Subcutaneous abdominal adipose tissue (tissue), 5 donors: ENCODE data around the gene HAPLN2.

Source experiments
- H3K27ac ChIP-seq: one replicate; pipeline ENCODE4 v1.7.0; 2013; ENCODE audit warnings: low read depth, mild to moderate bottlenecking, inconsistent platforms, low read length, moderate library complexity
- H3K27me3 ChIP-seq, 5 donors: one replicate each; pipeline ENCODE4 v1.7.0; 2013; ENCODE audit warnings: low read length in 5 of 5, inconsistent platforms in 1 of 5; ENCODE audit not compliant: control insufficient read depth in 5 of 5, insufficient read depth in 4 of 5
- H3K36me3 ChIP-seq, 5 donors: one replicate each; pipeline ENCODE4 v1.7.0; 2013; ENCODE audit warnings: low read length in 5 of 5; ENCODE audit not compliant: control insufficient read depth in 5 of 5, insufficient read depth in 5 of 5
- H3K4me1 ChIP-seq, 5 donors: one replicate each; pipeline ENCODE4 v1.7.0; 2013; ENCODE audit warnings: low read length in 5 of 5, mild to moderate bottlenecking in 3 of 5, moderate library complexity in 1 of 5; ENCODE audit not compliant: control insufficient read depth in 5 of 5, insufficient read depth in 5 of 5
- H3K4me3 ChIP-seq, 5 donors: one replicate each; pipeline ENCODE4 v1.7.0; 2013; ENCODE audit warnings: low read length in 5 of 5, low read depth in 1 of 5
- H3K9ac ChIP-seq, 5 donors: one replicate each; pipeline ENCODE4 v1.7.0; 2013; ENCODE audit warnings: low read length in 5 of 5, mild to moderate bottlenecking in 4 of 5, moderate library complexity in 3 of 5
- H3K9me3 ChIP-seq, 5 donors: one replicate each; pipeline ENCODE4 v1.7.0; 2013; ENCODE audit warnings: low read length in 5 of 5; ENCODE audit not compliant: control insufficient read depth in 5 of 5
- donor health status: healthy.
- donor health status: healthy.
- donor health status: healthy.
- donor health status: healthy.
- donor health status: healthy.

Gene HAPLN2

DNA sequence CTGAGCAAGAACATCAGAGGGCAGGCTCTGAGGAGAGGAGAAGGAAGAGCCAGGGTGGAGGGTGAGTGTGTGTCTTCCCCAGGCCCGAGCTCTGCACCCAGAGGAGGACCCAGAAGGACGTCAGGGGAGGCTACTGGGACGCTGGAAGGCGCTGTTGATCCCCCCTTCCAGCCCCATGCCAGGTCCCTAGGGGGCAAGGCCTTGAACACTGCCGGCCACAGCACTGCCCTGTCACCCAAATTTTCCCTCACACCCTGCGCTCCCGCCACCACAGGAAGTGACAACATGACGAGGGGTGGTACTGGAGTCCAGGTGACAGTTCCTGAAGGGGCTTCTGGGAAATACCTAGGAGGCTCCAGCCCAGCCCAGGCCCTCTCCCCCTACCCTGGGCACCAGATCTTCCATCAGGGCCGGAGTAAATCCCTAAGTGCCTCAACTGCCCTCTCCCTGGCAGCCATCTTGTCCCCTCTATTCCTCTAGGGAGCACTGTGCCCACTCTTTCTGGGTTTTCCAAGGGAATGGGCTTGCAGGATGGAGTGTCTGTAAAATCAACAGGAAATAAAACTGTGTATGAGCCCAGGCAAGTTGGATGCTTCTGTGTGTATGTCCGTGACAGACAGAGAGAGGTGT, 39.8 kb downstream of the HAPLN2 start:
- H3K27me3 ChIP-seq: peaks cover 10 to 38% (median 30%) of the 10 kb centered on the region in 5 donors
- H3K4me3 ChIP-seq: no peak overlapping the region
- no peak overlapping the region for H3K27ac ChIP-seq
- peaks cover 17 to 69% (median 65%) of the 10 kb centered on the region in 5 donors for H3K4me1 ChIP-seq
- H3K9me3 ChIP-seq: no peaks in the 10 kb centered on the region
- no peaks in the 10 kb centered on the region for H3K36me3 ChIP-seq
- no peak overlapping the region for H3K9ac ChIP-seq

- H3K9ac ChIP-seq: peak overlapping the region in 1 of 5 donors; percentile 32
- H3K4me1 ChIP-seq: peaks cover 18 to 75% (median 70%) of the 10 kb centered on the region in 5 donors
- peak overlapping the region in 3 of 5 donors; percentile 14 to 46 (median 31) for H3K4me3 ChIP-seq
- H3K27ac ChIP-seq: no peak overlapping the region
- no peaks in the 10 kb centered on the region for H3K36me3 ChIP-seq
- H3K9me3 ChIP-seq: no peaks in the 10 kb centered on the region
- peaks cover 10 to 36% (median 31%) of the 10 kb centered on the region in 5 donors for H3K27me3 ChIP-seq
Measured at GRCh38 chr1:156659661-156659987, 40.4 kb downstream of the HAPLN2 start.

GRCh38 chr1:156659988-156660751, 41.0 kb downstream of the HAPLN2 start:
- Histone ChIP-seq H3K4me3 (peak overlapping the region in 4 of 5 donors; percentile 13 to 54 (median 22)), H3K9ac (peak overlapping the region in 3 of 5 donors; percentile 11 to 84 (median 32)), H3K27me3 (peaks cover 10 to 31% (median 30%) of the 10 kb centered on the region in 5 donors), H3K36me3 (no peaks in the 10 kb centered on the region), H3K9me3 (no peaks in the 10 kb centered on the region), H3K27ac (peak overlapping the region; percentile 86), H3K4me1 (peaks cover 20 to 80% (median 75%) of the 10 kb centered on the region in 5 donors)

GRCh38 chr1:156660752-156661112, 41.5 kb downstream of the HAPLN2 start:
- H3K27me3 ChIP-seq: peaks cover 10 to 28% (median 24%) of the 10 kb centered on the region in 5 donors
- no peaks in the 10 kb centered on the region for H3K36me3 ChIP-seq
- H3K4me1 ChIP-seq: peaks cover 20 to 85% (median 81%) of the 10 kb centered on the region in 5 donors
- peak overlapping the region in 3 of 5 donors; percentile 11 to 84 (median 24) for H3K9ac ChIP-seq
- peak overlapping the region; percentile 86 for H3K27ac ChIP-seq
- no peaks in the 10 kb centered on the region for H3K9me3 ChIP-seq
- H3K4me3 ChIP-seq: peak overlapping the region in 3 of 5 donors; percentile 2 to 17 (median 3)

DNA sequence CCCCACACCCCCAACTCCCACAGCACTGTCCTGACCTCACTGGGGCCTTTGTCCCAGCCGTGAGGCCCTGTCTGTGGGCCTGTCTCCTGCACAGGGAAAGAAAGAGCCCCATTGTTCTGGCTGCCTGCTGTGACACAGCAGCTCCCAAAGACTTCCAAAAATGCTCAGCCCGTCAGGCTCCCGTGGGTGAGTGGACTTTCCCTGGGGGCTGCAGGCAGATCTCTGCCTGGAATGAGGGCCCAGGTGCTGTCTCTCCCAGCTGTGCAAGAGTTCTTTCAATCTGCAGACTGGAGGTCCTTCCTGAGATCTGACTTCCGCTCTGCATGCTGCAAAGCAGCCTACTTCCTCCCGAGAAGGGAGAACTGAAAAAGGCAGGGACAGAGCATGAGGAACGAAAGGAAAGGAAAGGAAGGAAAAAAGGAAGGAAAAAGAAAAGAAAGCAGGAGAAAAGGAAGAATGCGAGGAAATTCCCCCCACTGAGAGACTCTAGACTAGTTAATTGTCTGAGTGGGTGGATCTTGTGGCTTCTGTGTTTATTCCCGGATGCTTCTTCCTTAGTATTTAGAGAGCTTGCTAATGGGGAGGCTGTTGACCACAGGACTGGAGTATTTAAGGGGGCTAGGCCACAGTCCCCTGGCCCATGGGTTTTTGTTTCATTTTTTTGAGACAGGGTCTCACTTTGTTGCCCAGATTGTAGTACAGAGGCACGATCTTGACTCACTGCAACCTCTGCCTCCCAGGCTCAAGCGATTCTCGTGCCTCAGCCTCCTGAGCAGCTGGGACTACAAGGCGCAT, 43.0 kb downstream of the HAPLN2 start:
- Histone ChIP-seq H3K27ac (peak overlapping the region; percentile 71), H3K9ac (peak overlapping the region in 2 of 5 donors; percentile 1 to 4), H3K4me3 (peak overlapping the region in 3 of 5 donors; percentile 6 to 20 (median 19)), H3K4me1 (peaks cover 20 to 92% (median 81%) of the 10 kb centered on the region in 5 donors), H3K9me3 (no peaks in the 10 kb centered on the region), H3K27me3 (peaks cover 0 to 14% (median 10%) of the 10 kb centered on the region in 5 donors), H3K36me3 (no peaks in the 10 kb centered on the region)

GRCh38 chr1:156662800-156663055, 43.5 kb downstream of the HAPLN2 start:
- Histone ChIP-seq H3K9me3 (no peaks in the 10 kb centered on the region), H3K36me3 (no peaks in the 10 kb centered on the region), H3K4me1 (peaks cover 20 to 92% (median 81%) of the 10 kb centered on the region in 5 donors), H3K27ac (peak overlapping the region; percentile 71), H3K27me3 (peaks cover 0 to 12% (median 6%) of the 10 kb centered on the region in 5 donors), H3K9ac (peak overlapping the region in 1 of 5 donors; percentile 4), H3K4me3 (no peak overlapping the region)

DNA sequence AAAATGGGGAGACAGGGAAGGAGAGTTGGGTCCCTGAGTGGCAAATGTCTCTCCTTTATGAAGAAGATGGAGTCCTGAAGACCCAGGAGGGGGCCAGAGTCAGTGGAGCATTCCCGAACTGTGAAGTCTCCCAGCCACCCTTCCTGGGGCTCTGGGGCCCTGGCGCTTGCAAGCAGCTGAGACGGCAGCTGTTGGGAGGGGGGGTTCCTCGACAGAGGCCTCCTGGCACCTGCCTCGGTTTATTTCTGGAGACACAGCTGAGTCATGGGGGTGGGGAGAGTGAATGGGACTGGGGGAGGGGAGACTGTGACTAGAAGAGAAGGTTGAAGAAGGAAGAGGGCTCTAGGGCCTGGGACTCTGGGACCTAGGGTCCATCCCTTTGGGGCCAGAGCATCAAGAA, 44.0 kb downstream of the HAPLN2 start:
- H3K27me3 ChIP-seq: peaks cover 0 to 7% (median 3%) of the 10 kb centered on the region in 5 donors
- no peaks in the 10 kb centered on the region for H3K9me3 ChIP-seq
- H3K27ac ChIP-seq: peak overlapping the region; percentile 71
- peaks cover 24 to 92% (median 83%) of the 10 kb centered on the region in 5 donors for H3K4me1 ChIP-seq
- no peaks in the 10 kb centered on the region for H3K36me3 ChIP-seq
- no peak overlapping the region for H3K9ac ChIP-seq
- H3K4me3 ChIP-seq: no peak overlapping the region

DNA sequence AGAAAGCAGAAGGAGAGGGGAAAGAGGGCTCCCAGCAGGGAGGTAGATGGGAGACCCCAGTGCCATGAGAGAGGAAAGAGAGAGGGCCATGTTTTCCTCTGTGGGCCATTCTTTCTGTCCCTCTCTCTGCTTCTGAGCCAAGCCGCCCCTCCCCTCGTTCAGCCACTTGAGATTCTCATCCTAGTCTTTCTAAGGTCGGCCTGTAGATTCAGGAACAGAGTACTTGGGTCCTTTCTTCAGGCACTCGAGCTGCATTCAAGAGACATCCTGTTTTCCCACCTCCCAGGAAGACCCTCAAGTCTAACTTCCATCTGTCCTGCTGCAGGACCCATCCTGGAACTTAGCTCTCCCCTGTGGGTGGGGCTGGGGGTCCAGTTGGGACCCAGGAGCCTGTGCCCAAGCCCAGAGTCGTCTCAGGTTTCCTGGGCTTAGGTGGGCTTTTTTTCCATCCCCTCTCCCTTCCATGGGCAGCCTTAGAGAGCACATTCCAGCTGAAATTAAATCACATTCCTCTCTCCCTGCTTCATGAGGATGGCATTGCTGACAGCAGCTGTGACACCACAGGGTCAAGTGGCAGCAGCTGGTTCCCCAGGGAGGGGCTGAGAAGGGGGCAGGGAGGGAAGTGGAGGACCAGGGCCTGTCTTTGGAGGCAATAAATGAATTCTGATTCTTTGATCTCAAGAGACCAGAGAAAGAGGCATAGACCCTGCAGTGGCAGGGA, 45.0 kb downstream of the HAPLN2 start:
- peak overlapping the region in 2 of 5 donors; percentile 45 to 52 for H3K9ac ChIP-seq
- no peaks in the 10 kb centered on the region for H3K9me3 ChIP-seq
- H3K36me3 ChIP-seq: no peaks in the 10 kb centered on the region
- H3K4me3 ChIP-seq: peak overlapping the region in 4 of 5 donors; percentile 3 to 32 (median 20)
- H3K4me1 ChIP-seq: peaks cover 26 to 97% (median 83%) of the 10 kb centered on the region in 5 donors
- peaks cover 0 to 6% (median 3%) of the 10 kb centered on the region in 5 donors for H3K27me3 ChIP-seq
- H3K27ac ChIP-seq: peak overlapping the region; percentile 71

DNA sequence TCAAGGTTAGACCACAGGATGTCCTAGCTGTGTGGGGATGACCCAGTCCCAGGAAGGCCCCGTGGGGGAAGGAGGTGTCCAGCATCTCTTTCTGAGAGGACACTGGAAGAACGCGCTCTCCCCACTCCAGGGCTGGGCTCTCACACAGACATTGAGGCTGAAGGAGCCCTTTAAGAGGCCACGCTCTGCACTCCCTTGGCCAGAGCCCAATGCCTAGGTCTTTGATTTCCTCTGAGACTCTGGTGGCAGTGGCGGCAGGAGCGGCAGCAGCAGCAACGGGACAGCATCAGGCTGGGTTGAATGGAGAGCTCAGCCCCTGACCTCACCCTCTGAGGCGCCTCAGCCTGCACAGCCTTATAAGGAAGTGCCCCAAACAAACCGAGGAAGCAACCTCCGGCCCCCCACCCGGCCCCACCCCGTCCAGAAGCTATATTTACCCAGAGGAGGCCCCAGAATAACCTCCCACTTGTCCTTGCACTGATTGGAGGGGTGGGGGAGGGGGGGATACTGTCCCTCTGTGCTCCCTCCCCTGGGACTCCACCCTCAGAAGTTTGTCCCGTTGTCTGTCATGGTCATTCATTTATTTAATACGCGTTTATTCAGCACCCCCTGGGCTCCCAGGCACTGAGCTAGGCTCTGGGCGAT, 45.7 kb downstream of the HAPLN2 start:
- Histone ChIP-seq H3K27me3 (peaks cover 0 to 6% (median 3%) of the 10 kb centered on the region in 5 donors), H3K27ac (peak overlapping the region; percentile 71), H3K4me3 (peak overlapping the region in 4 of 5 donors; percentile 3 to 32 (median 20)), H3K9ac (peak overlapping the region in 2 of 5 donors; percentile 45 to 52), H3K36me3 (no peaks in the 10 kb centered on the region), H3K9me3 (no peaks in the 10 kb centered on the region), H3K4me1 (peaks cover 26 to 97% (median 80%) of the 10 kb centered on the region in 5 donors)
